Activated CD8-positive, alpha-beta memory T cell treated with anti-CD3 and anti-CD28 coated beads, Interleukin-2, amount 50 U/mL, for 24 hours (primary cell): ENCODE results near the gene NT5C3B.
"Not testable (repeated sequence)": the region's sequence is repeated elsewhere in the genome, so short reads cannot be mapped to it uniquely, and the experiment has no call there.

ENCODE experiments used
- DNase-seq: peaks from one replicate; pipeline ENCODE4 v3.0.0-alpha.2; 2020; ENCODE audit errors: extremely low read depth

Gene NT5C3B

GRCh38 chr17:41835800-41836549 is at the start of gene NT5C3B:
Gene NT5C3B (minus strand): TSS chr17:41836232. CDS start chr17:41836193, 39 bp downstream.
- DNase-seq: peak; percentile 18

- no peak for DNase-seq
Observed at GRCh38 chr17:41885733-41886132, 49.7 kb upstream of the NT5C3B start.

- no peak for DNase-seq
Observed at GRCh38 chr17:41882756-41883155, 46.7 kb upstream of the NT5C3B start.

GRCh38 chr17:41880130-41880529 is 44.1 kb upstream of the NT5C3B start:
- no peak for DNase-seq

- not testable (repeated sequence) for DNase-seq
Observed at GRCh38 chr17:41874293-41874670, 38.2 kb upstream of the NT5C3B start.

- DNase-seq: no peak
Observed at GRCh38 chr17:41873559-41874292, 37.7 kb upstream of the NT5C3B start.

GRCh38 chr17:41871789-41872188 is 35.8 kb upstream of the NT5C3B start:
- no peak for DNase-seq

- no peak for DNase-seq
Observed at GRCh38 chr17:41870627-41871026, 34.6 kb upstream of the NT5C3B start.

GRCh38 chr17:41870097-41870496 is 34.1 kb upstream of the NT5C3B start:
- DNase-seq: no peak

GRCh38 chr17:41869426-41869825 is 33.4 kb upstream of the NT5C3B start:
- DNase-seq: no peak

GRCh38 chr17:41868568-41868967 is 32.5 kb upstream of the NT5C3B start:
- no peak for DNase-seq

- DNase-seq: no peak
Observed at GRCh38 chr17:41865596-41865893, 29.5 kb upstream of the NT5C3B start.

- DNase-seq: peak; percentile 63
Observed at GRCh38 chr17:41864836-41865595, 29.0 kb upstream of the NT5C3B start, which contains the start of gene KLHL11. Gene KLHL11 (minus strand): TSS chr17:41865423. CDS start chr17:41865370, 53 bp downstream.

GRCh38 chr17:41864498-41864835 is 28.4 kb upstream of the NT5C3B start:
- no peak for DNase-seq

GRCh38 chr17:41863074-41863848 is 27.2 kb upstream of the NT5C3B start:
- no peak for DNase-seq

GRCh38 chr17:41860254-41860931 is 24.4 kb upstream of the NT5C3B start:
- no peak for DNase-seq

GRCh38 chr17:41851382-41851781 is 15.3 kb upstream of the NT5C3B start:
- DNase-seq: not testable (repeated sequence)

- no peak for DNase-seq
Observed at GRCh38 chr17:41849251-41849990, 13.4 kb upstream of the NT5C3B start.

- no peak for DNase-seq
Observed at GRCh38 chr17:41848788-41849187, 12.8 kb upstream of the NT5C3B start.

- DNase-seq: no peak
Observed at GRCh38 chr17:41844971-41845370, 8.9 kb upstream of the NT5C3B start.

GRCh38 chr17:41840781-41841180 is 4.7 kb upstream of the NT5C3B start:
- not testable (repeated sequence) for DNase-seq
